Stimulated activated CD4-positive, alpha-beta T cell treated with anti-CD3 and anti-CD28 coated beads, Interleukin-12 subunit alpha, Interleukin-12 subunit beta, amount 100 ng/mL, for 4 hours (primary cell): Measurements from ENCODE around the gene FAM153A.
"Not testable (repeated sequence)": the region's sequence is repeated elsewhere in the genome, so short reads cannot be mapped to it uniquely, and the experiment has no call there.

ENCODE experiments used
- DNase-seq: peaks from one replicate; pipeline ENCODE4 v3.0.0-alpha.2; 2020

The FAM153A gene

DNA sequence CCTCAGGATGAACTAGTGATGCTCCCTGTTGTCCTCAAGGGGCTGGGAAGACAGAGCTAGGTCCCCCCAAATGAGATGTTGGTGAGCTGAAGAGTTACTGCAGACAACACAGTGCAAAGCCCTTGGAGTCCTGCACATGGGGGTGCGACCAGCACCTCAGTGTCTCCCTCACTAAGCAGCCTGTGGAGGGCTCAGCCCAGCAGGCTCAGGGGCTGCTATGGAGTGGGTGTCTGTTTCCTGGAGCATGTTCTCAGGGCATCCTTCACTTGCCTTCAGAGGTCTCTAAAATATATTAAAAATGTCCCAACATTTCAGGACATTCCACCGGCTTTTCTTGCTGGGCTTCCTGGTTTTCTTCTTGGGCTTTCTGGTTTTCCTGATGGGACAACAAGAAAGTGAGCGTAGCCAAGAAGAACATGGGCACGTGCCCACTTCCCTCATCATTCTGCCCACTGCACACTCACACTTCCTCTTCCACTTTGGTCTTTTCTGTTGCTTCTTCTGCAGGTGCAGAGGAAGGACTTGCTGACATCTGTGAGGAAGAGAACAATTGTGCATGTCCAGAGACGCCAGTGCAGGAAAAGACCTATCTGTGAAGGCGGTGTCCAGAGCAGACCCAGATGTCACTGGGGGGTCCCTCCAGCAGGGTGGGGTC lies 58.7 kb downstream of the FAM153A start:
- not testable (repeated sequence) for DNase-seq

DNA sequence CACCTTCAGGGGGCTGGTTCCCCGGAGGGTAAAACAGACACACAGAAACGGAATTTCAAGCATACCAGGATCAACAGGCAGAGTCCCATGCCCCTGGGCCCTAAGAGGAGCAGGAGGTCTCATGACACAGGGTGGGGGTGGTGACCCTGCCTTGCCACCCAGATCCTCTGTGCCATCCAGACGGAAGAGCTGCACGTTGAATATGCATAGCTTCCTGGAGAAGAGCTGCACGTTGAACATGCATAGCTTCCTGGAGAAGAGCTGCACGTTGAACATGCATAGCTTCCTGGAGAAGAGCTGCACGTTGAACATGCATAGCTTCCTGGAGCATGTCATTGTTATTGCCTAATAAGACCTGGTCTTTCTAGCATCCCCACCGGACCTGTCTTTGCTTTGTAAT lies 59.9 kb downstream of the FAM153A start:
- DNase-seq: not testable (repeated sequence)

DNA sequence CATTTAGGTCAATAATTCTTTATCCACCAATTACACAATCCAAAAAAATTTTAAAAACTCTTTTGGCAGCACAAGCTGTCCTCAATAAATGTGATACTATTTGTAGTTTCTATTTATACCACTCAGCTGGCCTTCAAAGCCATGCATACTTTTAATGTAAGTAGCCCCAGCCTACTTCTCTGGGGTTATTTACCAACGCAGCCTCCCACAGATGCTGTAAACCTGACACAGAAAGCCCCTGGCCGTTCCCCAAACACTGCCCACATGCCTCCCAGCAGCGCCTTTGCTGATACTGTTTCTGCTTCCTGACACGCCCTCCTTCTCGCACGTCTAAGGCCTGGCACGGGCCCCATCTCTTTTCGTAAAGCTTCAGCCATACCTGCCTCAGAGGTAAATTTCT lies 62.7 kb downstream of the FAM153A start:
- not testable (repeated sequence) for DNase-seq

DNA sequence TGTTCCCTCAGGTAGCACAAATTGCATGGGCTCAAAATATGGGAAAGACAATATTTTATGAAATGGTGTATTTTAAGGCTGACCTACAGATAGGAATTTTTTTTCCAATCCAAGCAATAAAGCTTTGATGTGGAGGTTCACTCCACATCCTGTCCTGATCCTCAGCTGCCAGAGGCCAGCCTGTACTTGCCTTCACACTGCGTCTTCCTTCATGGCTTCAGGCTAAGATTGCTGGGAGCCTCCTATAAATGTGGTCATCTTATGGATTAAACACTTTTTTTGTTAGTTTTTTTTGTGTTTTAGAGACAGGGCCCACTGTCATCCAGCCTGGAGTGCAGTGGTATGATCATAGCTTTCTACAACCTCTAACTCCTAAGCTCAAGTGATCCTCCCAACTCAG lies 67.3 kb downstream of the FAM153A start:
- DNase-seq: not testable (repeated sequence)

DNA sequence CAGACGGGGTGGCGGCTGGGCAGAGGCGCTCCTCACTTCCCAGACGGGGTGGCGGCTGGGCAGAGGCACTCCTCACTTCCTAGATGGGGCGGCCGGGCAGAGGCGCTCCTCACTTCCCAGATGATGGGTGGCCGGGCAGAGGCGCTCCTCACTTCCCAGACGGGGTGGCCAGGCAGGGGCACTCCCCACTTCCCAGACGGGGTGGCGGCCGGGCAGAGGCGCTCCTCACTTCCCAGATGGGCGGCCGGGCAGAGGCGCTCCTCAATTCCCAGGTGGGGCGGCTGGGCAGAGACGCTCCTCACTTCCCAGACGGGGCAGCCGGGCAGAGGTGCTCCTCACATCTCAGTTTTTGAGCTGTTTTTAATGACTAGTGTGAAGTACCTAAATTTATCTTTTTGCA lies 86.6 kb downstream of the FAM153A start:
- not testable (repeated sequence) for DNase-seq

DNA sequence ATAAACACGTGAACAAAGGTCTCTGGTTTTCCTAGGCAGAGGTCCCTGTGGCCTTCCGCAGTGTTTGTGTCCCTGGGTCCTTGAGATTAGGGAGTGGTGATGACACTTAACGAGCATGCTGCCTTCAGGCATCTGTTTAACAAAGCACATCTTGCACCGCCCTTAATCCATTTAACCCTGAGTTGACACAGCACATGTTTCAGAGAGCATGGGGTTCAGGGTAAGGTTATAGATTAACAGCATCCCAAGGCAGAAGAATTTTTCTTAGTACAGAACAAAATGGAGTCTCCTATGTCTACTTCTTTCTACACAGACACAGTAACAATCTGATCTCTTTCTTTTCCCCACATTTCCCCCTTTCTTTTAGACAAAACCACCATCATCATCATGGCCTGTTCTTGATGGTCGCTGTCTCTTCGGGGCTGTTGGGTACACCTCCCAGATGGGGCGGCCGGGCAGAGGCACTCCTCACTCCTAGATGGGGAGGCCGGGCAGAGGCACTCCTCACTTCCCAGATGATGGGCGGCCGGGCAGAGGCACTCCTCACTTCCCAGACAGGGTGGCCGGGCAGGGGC lies 87.3 kb downstream of the FAM153A start:
- not testable (repeated sequence) for DNase-seq

DNA sequence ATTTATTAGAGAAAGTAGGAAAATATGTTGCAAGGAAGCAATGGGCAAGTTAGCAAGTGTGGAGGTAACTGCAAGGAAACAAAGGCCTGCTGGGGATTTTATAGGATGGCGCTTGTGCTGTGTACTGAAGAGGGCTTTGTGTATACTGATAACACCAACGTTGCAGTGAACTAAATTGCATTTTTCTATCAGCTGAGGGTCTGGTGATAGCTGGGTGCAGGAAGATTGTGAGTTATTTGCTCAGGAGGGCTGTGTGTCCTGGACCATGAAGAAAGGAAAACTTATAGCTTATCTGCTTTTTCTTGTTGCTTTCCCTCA lies 88.2 kb downstream of the FAM153A start:
- DNase-seq: not testable (repeated sequence)

DNA sequence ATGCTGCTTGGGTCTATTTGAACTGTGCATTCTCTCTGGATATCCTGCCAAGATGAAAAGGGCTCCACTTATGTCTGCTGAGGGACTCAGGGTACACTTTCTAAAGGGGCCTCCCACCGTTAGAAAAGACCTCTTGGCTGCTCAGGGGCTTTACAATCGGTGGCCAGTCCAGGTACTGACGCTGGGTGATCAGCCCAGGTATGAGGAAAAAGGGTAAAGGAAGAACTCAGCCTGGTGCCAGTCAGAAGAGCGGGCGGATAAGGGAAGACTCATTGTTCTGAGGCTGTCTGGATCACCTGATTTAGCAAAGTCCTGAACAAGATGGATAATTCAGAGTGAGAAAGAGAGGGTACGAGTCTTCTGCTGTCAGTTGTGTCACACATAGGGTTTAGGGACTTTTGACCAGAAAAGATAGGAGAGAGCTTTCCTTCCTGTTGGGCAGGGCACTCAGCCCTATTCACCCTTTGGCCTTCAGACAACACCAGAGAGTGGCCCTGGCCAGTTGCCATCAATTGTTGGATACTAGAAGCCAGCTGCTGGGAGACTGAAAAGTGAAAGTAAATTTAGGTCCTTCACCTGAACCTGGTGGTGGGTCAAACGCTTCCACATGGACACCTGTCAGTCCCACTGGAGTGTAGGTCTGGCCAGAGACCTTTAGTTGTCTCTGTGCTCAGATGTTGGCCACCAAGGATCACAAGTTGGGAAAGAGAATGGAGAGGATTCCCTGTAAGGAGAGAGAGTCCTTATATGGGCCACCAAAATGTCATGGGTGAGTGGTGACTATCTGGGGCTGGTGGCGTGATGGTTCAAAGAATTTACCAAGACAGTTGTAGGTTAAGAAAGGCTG lies 88.8 kb downstream of the FAM153A start:
- DNase-seq: not testable (repeated sequence)

DNA sequence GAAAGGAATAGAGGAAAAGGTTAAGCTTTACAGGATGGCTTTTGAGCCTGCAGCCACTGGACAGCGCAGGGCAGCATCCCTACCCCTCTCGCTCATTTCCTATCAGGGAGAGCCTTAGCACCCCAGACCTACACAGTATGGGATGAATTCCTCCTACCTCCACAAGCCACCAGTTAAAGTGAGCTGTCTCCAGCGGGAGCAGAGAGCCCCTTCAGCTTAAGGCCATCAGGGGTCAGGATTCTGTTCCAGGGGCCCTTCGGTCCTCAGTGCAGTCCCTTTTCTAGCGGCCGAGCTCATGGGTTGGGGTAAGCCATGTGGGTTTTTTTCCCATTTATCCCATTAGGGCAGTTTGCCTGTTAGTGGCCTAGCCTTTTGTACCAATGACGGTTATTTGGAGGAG lies 89.7 kb downstream of the FAM153A start:
- DNase-seq: not testable (repeated sequence)

DNA sequence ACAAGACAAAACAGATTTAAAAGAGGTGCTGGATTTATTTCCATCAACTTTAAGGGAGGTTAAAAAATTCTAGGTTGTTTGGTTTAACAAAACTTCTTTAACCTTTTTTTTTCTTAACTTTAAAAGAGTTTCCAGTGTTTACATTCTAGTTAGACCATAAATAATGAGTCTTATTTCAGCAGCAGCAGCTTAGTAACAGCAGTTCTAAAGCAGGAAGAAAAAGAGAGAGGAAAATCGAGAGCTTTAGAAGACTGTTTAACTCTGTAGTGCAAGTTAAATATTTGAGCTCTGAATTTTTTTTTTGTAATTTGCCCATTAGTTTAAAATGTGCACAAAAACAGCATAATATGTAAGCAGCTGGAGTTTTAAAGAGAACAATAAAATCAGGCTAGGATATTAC lies 90.2 kb downstream of the FAM153A start:
- DNase-seq: not testable (repeated sequence)

DNA sequence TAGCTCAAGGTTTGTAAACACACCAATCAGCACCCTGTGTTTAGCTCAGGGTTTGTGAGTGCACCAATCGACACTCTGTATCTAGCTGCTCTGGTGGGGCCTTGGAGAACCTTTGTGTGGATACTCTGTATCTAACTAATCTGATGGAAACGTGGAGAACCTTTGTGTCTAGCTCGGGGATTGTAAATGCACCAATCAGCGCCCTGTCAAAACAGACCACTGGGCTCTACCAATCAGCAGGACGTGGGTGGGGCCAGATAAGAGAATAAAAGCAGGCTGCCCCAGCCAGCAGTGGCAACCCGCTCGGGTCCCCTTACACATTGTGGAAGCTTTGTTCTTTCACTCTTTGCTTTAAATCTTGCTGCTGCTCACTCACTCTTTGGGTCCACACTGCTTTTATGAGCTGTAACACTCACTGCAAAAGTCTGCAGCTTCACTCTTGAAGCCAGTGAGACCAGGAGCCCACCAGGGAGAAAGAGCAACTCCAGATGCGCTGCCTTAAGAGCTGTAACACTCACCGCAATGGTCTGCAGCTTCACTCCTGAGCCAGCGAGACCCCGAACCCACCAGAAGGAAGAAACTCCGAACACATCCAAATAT lies 93.6 kb downstream of the FAM153A start:
- DNase-seq: not testable (repeated sequence)

DNA sequence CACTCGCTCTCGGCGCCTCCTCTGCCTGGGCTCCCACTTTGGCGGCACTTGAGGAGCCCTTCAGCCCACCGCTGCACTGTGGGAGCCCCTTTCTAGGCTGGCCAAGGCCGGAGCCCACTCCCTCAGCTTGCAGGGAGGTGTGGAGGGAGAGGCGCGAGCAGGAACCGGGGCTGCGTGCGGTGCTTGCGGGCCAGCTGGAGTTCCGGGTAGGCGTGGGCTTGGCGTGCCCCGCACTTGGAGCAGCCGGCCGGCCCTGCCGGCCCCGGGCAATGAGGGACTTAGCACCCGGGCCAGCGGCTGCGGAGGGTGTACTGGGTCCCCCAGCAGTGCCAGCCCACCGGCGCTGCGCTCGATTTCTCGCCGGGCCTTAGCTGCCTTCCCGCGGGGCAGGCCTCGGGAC lies 94.6 kb downstream of the FAM153A start:
- DNase-seq: not testable (repeated sequence)

DNA sequence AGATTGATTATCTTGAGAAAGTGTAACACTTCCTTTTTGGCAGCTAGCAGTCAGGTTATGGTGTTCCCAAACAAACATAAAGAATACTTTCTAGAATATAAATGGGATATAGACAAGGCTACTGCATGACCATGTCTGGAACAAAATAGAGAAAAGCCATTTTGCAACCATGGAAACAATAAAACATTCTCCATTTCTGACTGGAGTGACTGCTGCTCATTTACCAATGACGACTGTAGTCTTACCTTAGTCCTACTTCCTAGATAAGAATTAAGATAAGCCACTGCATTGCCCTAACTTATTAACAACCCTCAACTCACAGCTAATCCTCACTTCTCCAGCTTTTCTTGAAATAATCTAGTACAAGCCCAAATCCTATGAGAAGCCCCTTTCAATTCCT lies 100.8 kb downstream of the FAM153A start:
- not testable (repeated sequence) for DNase-seq
